SIG-M5 treated with dmso at 0.1 percent for 504 hours (cell line): ENCODE measurements around the gene CAMK2N1.

Experiments
- DNase-seq: peaks from one replicate; lab custom pipeline; 2025; ENCODE audit not compliant: unreplicated experiment; lab: John Stamatoyannopoulos, UW

Gene CAMK2N1

DNA sequence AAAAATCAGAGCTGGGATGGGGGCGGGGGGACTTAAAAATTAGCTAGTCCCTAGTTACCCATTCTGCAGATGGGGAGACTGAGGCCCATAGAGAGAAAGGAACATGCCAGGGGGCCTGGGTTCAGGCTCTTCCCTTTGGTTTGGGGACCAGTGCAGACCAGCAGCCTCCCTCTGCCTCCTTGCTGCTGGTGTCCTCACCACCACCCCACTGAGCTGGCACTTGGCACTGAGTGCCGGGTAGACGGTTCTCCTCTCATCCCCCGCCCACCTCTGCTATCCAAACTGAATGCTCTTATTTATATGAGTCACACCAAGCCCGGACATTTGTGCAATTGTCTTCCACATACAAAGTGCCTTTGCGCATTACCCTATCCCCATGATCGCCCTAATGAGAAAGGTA is 39.2 kb downstream of the CAMK2N1 start:
- DNase-seq, result no peak

DNA sequence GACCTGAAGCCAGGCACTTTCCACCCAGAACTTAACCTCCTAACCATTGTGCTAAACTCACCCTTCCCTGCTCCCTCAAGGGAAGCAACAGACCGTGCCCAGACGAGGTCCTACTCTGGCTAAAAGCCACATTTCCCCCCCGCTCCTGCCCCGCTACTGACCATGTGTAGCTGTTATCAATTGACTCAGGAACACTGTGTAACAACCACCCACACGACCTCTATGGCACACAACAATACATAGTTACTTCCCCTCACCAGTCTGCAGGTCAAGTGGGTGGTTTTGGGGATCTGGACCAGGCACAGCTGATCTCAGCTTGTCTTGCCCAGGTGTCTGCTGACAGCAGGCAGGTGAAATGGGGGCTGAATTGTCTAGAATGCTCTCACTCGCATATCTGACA is 40.1 kb downstream of the CAMK2N1 start:
- DNase-seq, result no peak

GRCh38 chr1:20443703-20444586 is 42.1 kb downstream of the CAMK2N1 start:
- no peak for DNase-seq

GRCh38 chr1:20442920-20443625 is 42.9 kb downstream of the CAMK2N1 start:
- no peak for DNase-seq

GRCh38 chr1:20440785-20441200 is 45.2 kb downstream of the CAMK2N1 start:
- peak; percentile 38 for DNase-seq

GRCh38 chr1:20439282-20439681 is 46.7 kb downstream of the CAMK2N1 start:
- no peak for DNase-seq

DNA sequence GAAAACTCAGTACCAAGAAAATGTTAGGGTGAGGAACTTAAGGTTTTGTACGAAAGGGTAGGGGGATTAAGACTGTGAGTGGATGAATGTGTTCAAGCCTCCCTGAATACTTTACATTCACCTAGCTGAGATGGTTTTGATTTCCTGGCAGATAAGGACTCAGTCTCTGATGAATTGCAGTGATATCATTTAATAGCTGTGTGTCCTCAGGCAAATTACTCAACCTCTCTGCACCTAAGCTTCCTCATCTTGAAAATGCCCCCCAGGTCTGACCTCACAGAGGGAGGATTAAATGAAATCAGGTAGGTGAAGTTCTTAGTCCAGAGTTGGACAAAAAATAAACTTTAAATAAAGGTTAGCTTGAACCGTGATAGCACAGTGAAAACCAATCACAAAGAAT is 48.4 kb downstream of the CAMK2N1 start:
- DNase-seq, result no peak

GRCh38 chr1:20432891-20433290 is 53.1 kb downstream of the CAMK2N1 start:
- no peak for DNase-seq
